Cerebellar cortex (tissue), 1 donor: ENCODE measurements around the gene ADRA2C.
"Not testable (repeated sequence)": the region's sequence is repeated elsewhere in the genome, so short reads cannot be mapped to it uniquely, and the experiment has no call there.

ENCODE experiments used
- DNase-seq: peaks from one replicate; pipeline ENCODE4 v3.0.0-alpha.2; 2015; ENCODE audit warnings: low spot score

Gene ADRA2C

DNA sequence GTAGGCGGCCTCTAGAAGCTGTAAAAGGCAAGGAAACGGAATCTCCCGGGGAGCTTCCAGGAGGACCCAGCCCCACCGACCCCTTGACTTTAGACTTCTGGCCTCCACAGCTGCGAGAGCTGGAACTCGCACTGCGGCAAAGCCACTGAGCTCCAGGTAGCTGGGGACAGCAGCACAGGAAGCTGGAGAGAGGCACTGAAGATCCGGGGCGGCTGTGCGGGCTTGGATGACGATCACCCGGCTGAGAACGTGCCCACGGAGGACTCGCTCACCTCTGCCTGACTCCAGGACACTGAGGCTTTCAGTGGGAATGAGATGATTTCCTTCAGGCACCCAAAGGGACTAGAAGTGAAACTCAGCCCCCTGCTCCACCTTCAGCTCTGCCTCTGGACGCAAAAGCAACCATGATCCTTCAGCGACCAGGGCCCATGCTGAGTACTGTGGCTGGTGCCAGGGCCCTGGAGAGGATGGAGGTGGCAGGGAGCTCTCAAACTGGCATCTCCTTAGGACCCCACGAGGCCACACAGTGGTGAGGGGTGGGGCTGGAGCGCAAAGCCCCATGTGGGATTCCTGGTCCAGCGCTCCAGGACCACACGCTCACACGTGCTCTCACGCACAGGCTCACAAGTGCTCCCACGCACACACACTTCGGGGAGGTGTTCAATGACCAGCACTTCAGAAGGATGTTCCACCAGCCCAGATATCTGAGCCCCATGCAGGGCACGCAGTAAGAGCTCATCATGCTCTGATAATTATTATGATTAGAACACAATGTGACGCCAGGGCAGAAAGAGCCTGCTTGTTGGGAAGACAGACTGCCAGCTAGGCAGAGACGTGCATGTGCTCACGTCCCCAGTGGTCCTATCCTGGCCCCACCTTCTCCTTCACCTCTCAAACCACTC lies 47.2 kb downstream of the ADRA2C start:
- no peak for DNase-seq

GRCh38 chr4:3814053-3814570 lies 47.9 kb downstream of the ADRA2C start:
- no peak for DNase-seq

- DNase-seq = not testable (repeated sequence)
These were observed 48.7 kb downstream of the ADRA2C start for GRCh38 chr4:3814838-3815237.

- no peak for DNase-seq
These were observed 50.2 kb downstream of the ADRA2C start for GRCh38 chr4:3816256-3816825.

- DNase-seq = no peak
These were observed 51.1 kb downstream of the ADRA2C start for GRCh38 chr4:3816983-3817960.
